Epidermal melanocyte (primary cell): ENCODE measurements around the gene FIGNL1.

Experiments
- DNase-seq: peaks from one replicate; pipeline ENCODE4 v3.0.0; 2011; ENCODE audit warnings: low spot score; ENCODE audit not compliant: insufficient read length

The FIGNL1 gene

DNA sequence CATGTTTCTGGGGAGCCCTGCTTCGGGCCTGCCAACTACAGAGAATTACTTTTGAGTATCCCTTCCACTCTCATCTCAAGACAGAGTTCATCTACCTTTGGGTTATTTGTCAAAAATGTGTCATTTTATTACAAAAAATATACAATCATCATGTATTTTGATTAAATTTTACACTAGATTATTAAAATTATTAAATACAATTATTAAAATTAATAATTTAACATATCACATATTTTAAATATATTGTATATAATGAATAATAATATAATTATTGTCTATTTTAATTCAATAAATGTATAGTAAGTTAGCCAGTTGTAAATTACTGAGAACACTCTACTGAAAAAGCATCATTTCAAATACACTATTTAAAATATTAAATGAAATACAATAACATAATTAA lies 50.9 kb downstream of the FIGNL1 start:
- DNase-seq = no peak

DNA sequence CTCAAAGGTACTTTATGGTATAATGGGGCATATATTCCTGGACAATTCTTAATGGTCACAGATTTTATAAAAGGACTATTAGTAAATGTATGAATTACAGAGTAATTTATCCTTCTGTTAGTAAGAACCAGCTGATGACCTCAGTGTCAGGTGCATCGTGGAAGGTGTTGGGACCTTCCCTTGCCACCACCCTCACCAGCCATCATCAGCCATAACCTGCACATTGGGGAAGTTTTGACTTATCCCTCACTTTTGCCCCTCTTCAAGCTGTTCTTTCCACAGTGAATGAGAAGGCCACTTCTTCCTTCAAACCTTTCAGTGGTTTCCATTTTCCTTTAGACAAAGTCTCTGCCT lies 52.2 kb downstream of the FIGNL1 start:
- no peak for DNase-seq

DNA sequence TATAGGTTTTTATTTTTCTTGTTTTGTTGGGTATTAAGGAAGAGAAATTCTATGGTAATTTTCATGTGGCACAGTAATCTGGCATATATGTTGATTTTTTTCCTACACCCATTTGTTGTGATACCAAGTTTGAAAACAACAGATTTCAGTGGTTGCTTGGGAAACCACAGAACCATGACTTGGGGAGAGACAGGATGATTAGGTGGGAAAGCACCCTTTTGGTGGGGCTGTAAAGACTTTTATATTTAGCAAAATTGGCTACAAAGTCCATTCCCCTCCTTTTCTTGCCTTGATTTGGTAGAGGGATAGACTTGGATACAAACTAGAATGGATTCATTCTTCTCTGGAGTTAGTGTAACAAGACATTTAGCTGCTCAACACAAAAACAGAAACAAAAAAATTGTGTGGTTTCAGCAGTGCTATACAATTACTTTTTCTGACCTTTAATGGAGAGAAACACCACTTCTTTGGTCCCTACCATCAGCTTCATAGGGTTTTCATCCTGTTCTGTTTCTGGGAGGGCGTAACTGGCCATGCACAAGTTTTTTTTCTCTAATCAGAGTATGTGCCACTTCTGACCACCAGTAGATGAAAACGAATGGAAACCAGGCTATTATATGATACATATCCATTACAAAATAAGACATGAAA lies 52.7 kb downstream of the FIGNL1 start:
- DNase-seq = no peak

DNA sequence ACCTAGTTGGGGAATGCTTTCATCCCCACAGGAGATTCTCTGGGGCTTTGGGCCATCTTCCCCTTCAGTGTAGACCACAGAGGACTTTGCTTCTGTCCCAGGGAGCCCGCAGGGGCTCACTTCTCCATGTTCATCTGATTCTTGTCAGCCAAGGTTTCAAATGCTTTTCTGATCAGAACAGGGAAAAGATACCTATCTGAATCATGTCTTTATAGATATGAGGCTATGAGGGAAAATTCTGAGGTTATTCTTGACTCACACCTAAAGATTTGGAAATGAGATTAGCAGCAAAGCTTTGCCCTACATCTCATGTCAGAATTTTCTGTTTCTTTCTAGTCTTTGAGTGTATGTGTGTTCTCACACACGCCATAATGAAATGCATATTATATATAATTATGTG lies 53.3 kb downstream of the FIGNL1 start:
- DNase-seq = no peak

DNA sequence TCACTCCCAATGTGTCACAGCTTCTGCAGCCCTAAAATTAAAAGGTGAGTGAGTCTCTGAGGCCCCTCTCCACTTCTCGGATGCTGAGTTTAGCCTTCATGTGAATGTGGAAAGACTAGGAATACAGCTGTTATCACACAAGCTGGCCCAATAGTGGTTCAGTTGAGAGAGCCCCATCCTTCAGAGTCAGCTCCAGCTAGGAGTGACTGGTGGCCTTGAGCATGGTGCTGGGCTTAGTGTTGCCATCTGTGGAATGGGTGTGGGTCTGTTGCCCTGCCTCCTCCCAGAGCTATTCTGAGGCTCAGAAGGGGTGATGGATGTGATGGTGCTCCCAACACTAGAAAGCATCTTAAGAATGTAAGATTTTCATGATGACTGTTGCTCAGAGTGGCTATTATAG lies 55.8 kb downstream of the FIGNL1 start:
- DNase-seq = no peak
